ENCODE measurements around the gene BOLL.
"Not testable (repeated sequence)": the region's sequence is repeated elsewhere in the genome, so short reads cannot be mapped to it uniquely, and the experiment has no call there.

BOLL gene

GRCh38 chr2:197777823-197778407 lies 7.2 kb downstream of the BOLL start:
- Histone ChIP-seq H3K27me3 (ENCODE audit: low read depth) (peaks cover 10% of the 10 kb centered on the region; the same call in 1 of the 2 replicates), H3K4me1 (no peaks in the 10 kb centered on the region), H3K36me3 (replicated peaks) (no peaks in the 10 kb centered on the region), H3K9me3 (no peaks in the 10 kb centered on the region), H3K4me3 (no peak overlapping the region)
- in situ Hi-C loops (cut with MboI; ENCODE audit: low sequenced_read_pairs): no loop called here
- peak; percentile 28 to 42 for DNase-seq (ENCODE audit: low spot score in 2 of 2)

GRCh38 chr2:197760293-197760657 lies 24.8 kb downstream of the BOLL start:
- Histone ChIP-seq H3K36me3 (replicated peaks) (no peaks in the 10 kb centered on the region), H3K27me3 (ENCODE audit: low read depth) (no peaks in the 10 kb centered on the region; the same call in 1 of the 2 replicates), H3K9me3 (no peaks in the 10 kb centered on the region), H3K4me1 (no peaks in the 10 kb centered on the region), H3K4me3 (no peak overlapping the region)
- no peak for DNase-seq (ENCODE audit: low spot score in 2 of 2)
- in situ Hi-C loops (cut with MboI; ENCODE audit: low sequenced_read_pairs): no loop called here

- H3K27me3 ChIP-seq (ENCODE audit: low read depth): no peaks in the 10 kb centered on the region; the same call in 1 of the 2 replicates
- in situ Hi-C loops (cut with MboI; ENCODE audit: low sequenced_read_pairs): no loop called here
- no peaks in the 10 kb centered on the region for H3K36me3 ChIP-seq (replicated peaks)
- no peak overlapping the region for H3K4me3 ChIP-seq
- no peaks in the 10 kb centered on the region for H3K9me3 ChIP-seq
- H3K4me1 ChIP-seq: no peaks in the 10 kb centered on the region
- no peak for DNase-seq (ENCODE audit: low spot score in 2 of 2)
Observed at GRCh38 chr2:197759625-197760292, 25.4 kb downstream of the BOLL start.

GRCh38 chr2:197759013-197759412 lies 26.1 kb downstream of the BOLL start:
- Histone ChIP-seq H3K27me3 (ENCODE audit: low read depth) (no peaks in the 10 kb centered on the region; the same call in 1 of the 2 replicates), H3K4me1 (no peaks in the 10 kb centered on the region), H3K4me3 (no peak overlapping the region), H3K9me3 (no peaks in the 10 kb centered on the region), H3K36me3 (replicated peaks) (no peaks in the 10 kb centered on the region)
- no peak for DNase-seq (ENCODE audit: low spot score in 2 of 2)
- in situ Hi-C loops (cut with MboI; ENCODE audit: low sequenced_read_pairs): no loop called here

- no peak overlapping the region for H3K4me3 ChIP-seq
- H3K9me3 ChIP-seq: no peaks in the 10 kb centered on the region
- H3K27me3 ChIP-seq (ENCODE audit: low read depth): no peaks in the 10 kb centered on the region
- H3K4me1 ChIP-seq: no peaks in the 10 kb centered on the region
- H3K36me3 ChIP-seq (replicated peaks): no peaks in the 10 kb centered on the region
- in situ Hi-C loops (cut with MboI; ENCODE audit: low sequenced_read_pairs): no loop called here
- no peak for DNase-seq (ENCODE audit: low spot score in 2 of 2)
Observed at GRCh38 chr2:197740200-197740599, 44.9 kb downstream of the BOLL start.

GRCh38 chr2:197728555-197729544 lies 56.3 kb downstream of the BOLL start:
- H3K27me3 ChIP-seq (ENCODE audit: low read depth); H3K36me3 ChIP-seq (replicated peaks); DNase-seq (ENCODE audit: low spot score in 2 of 2); H3K9me3 ChIP-seq; in situ Hi-C loops (cut with MboI; ENCODE audit: low sequenced_read_pairs); H3K4me3 ChIP-seq; H3K4me1 ChIP-seq: not testable (repeated sequence)

- no peak for DNase-seq (ENCODE audit: low spot score in 2 of 2)
- in situ Hi-C loops (cut with MboI; ENCODE audit: low sequenced_read_pairs): no loop called here
- H3K4me1 ChIP-seq: no peaks in the 10 kb centered on the region
- no peaks in the 10 kb centered on the region for H3K27me3 ChIP-seq (ENCODE audit: low read depth)
- no peaks in the 10 kb centered on the region for H3K9me3 ChIP-seq
- no peak overlapping the region for H3K4me3 ChIP-seq
- H3K36me3 ChIP-seq (replicated peaks): no peaks in the 10 kb centered on the region
Observed at GRCh38 chr2:197727011-197727410, 58.1 kb downstream of the BOLL start.

GRCh38 chr2:197717863-197718262 lies 67.3 kb downstream of the BOLL start:
- H3K27me3 ChIP-seq (ENCODE audit: low read depth): no peaks in the 10 kb centered on the region
- H3K36me3 ChIP-seq (replicated peaks): no peaks in the 10 kb centered on the region
- no peaks in the 10 kb centered on the region for H3K9me3 ChIP-seq
- no peak for DNase-seq (ENCODE audit: low spot score in 2 of 2)
- no peak overlapping the region for H3K4me3 ChIP-seq
- in situ Hi-C loops (cut with MboI; ENCODE audit: low sequenced_read_pairs): no loop called here
- no peaks in the 10 kb centered on the region for H3K4me1 ChIP-seq

- in situ Hi-C loops (cut with MboI; ENCODE audit: low sequenced_read_pairs): no loop called here
- DNase-seq (ENCODE audit: low spot score in 2 of 2): no peak
- H3K27me3 ChIP-seq (ENCODE audit: low read depth): no peaks in the 10 kb centered on the region
- peaks cover 4% of the 10 kb centered on the region for H3K36me3 ChIP-seq (replicated peaks)
- peaks cover 4% of the 10 kb centered on the region for H3K4me1 ChIP-seq
- H3K9me3 ChIP-seq: no peaks in the 10 kb centered on the region
- H3K4me3 ChIP-seq: no peak overlapping the region
Observed at GRCh38 chr2:197713271-197713670, 71.8 kb downstream of the BOLL start.

GRCh38 chr2:197711578-197711977 lies 73.5 kb downstream of the BOLL start:
- H3K36me3 ChIP-seq (replicated peaks): peaks cover 6% of the 10 kb centered on the region
- peaks cover 5% of the 10 kb centered on the region for H3K4me1 ChIP-seq
- in situ Hi-C loops (cut with MboI; ENCODE audit: low sequenced_read_pairs): no loop called here

GRCh38 chr2:197710424-197711042 lies 74.6 kb downstream of the BOLL start:
- Histone ChIP-seq H3K4me1 (peaks cover 5% of the 10 kb centered on the region), H3K9me3 (no peaks in the 10 kb centered on the region), H3K36me3 (replicated peaks) (peaks cover 6% of the 10 kb centered on the region), H3K4me3 (no peak overlapping the region), H3K27me3 (ENCODE audit: low read depth) (no peaks in the 10 kb centered on the region)
- in situ Hi-C loops (cut with MboI; ENCODE audit: low sequenced_read_pairs): no loop called here
- DNase-seq (ENCODE audit: low spot score in 2 of 2): no peak

More at GRCh38 chr2:197711578-197711977, 73.5 kb downstream of the BOLL start:
- H3K27me3 ChIP-seq (ENCODE audit: low read depth): no peaks in the 10 kb centered on the region
- no peaks in the 10 kb centered on the region for H3K9me3 ChIP-seq
- no peak overlapping the region for H3K4me3 ChIP-seq
- no peak for DNase-seq (ENCODE audit: low spot score in 2 of 2)

GRCh38 chr2:197709140-197709539 lies 76.0 kb downstream of the BOLL start:
- H3K9me3 ChIP-seq; DNase-seq (ENCODE audit: low spot score in 2 of 2); H3K27me3 ChIP-seq (ENCODE audit: low read depth); H3K36me3 ChIP-seq (replicated peaks); H3K4me1 ChIP-seq; H3K4me3 ChIP-seq: not testable (repeated sequence)
- in situ Hi-C loops (cut with MboI; ENCODE audit: low sequenced_read_pairs): loop anchor here (10.0 kb wide), 2 partner anchors 194 to 274 kb away; partner anchors contain the start of genes MOB4 and SF3B1

GRCh38 chr2:197708331-197708730 lies 76.8 kb downstream of the BOLL start:
- no peaks in the 10 kb centered on the region for H3K27me3 ChIP-seq (ENCODE audit: low read depth)
- in situ Hi-C loops (cut with MboI; ENCODE audit: low sequenced_read_pairs): loop anchor here (10.0 kb wide), 2 partner anchors 194 to 274 kb away; partner anchors contain the start of genes MOB4 and SF3B1
- H3K36me3 ChIP-seq (replicated peaks): peaks cover 6% of the 10 kb centered on the region
- peaks cover 9% of the 10 kb centered on the region for H3K4me1 ChIP-seq
- no peaks in the 10 kb centered on the region for H3K9me3 ChIP-seq
- no peak for DNase-seq (ENCODE audit: low spot score in 2 of 2)
- peak overlapping the region; percentile 81 for H3K4me3 ChIP-seq

All from HAP-1 (cell line).